Effector CD8-positive, alpha-beta T cell (primary cell): ENCODE results near the gene SPATC1L.
"Not testable (repeated sequence)": the region's sequence is repeated elsewhere in the genome, so short reads cannot be mapped to it uniquely, and the experiment has no call there.

Experiments used
- DNase-seq: peaks from one replicate; lab custom pipeline; 2025; lab: John Stamatoyannopoulos, UW

SPATC1L gene

DNA sequence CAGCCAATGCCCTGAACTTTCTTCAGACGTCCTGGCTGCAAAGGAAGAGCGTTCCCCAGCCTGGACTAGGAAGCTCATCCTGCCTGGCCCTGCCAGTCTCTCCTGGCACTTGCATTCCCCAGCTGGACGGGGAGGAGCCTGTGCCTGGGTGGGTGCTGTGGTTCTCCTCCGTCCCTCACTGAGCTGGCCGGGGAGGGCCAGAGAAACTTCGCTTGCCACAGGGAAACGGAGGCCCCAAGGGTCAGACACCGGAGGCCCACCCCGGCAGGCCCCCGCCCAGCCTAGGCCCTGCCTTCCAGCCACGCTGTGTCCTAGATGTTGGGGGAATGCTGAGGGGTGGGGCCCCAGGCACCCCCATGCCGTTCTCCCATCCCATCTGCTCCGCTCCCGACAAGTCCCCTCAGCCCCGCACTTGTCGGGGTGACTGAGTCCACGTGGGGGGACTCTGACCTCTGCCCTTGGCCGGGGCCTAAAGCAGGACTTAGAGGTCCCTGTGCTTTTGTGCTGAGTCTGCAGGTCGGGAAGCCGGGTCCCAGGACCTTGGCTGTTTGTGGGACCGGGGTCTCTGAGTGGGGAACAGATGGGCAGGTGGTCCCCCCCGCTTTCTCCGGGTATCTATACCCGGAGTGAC, 33.7 kb downstream of the SPATC1L start:
- no peak for DNase-seq

- no peak for DNase-seq
Observed at GRCh38 chr21:46150073-46150472, 34.2 kb downstream of the SPATC1L start.

- no peak for DNase-seq
Observed at GRCh38 chr21:46149205-46149901, 34.9 kb downstream of the SPATC1L start.

DNA sequence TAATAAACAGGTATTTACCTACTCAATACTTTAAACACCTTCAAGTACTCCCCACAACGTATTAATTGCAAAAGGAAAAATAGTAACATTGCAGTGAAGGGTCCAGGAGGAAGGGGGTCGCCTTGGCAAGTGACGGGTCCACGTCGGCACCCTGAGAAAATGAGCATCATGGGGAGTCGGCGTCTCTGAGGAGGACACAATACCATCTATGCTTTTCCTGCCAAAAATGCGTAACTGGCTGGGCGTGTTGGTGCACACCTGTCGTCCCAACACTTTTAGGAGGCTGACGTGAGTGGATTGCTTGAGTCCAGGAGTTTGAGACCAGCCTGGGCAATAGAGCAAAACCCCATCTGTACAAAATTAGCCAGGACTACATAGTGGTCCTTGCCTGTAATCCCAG, 36.2 kb downstream of the SPATC1L start:
- DNase-seq = no peak

DNA sequence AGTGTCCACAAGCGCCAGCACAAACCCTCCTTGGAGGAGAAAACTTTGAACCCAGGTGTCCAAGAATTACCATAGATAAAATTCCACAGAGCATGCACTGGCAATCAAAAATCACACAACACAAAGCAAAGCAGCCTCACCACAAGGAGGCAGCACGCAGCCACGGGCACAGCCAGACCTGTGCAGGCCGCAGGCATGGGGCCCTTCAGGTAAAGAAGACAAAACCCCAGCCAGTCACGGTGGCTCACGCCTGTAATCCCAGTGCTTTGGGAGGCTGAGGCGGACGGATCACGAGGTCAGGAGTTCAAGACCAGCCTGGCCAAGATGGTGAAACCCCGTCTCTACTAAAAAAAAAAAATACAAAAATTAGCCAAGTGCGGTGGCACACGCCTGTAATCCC, 36.8 kb downstream of the SPATC1L start:
- not testable (repeated sequence) for DNase-seq

DNA sequence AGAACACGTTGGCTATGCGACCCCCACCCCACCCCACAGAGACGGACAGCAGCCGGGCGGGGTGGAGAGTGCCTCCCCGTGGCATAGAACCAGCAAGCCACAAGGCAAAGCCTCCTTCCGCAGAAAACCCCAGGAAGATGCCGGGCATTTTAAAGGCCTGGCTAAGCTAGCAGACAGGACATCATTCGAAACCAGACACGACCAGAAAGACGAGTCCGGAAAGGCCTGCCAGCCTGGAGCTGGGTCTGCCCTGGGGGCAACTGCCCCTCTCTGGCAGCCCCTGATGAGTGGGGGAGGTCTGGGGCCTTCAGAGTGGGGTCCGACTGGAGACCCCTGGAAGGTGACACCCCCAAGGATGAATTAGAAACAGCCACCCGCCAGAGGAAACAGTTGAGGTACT, 37.4 kb downstream of the SPATC1L start:
- DNase-seq = no peak

GRCh38 chr21:46145840-46146691, 38.2 kb downstream of the SPATC1L start:
- no peak for DNase-seq

- no peak for DNase-seq
Observed at GRCh38 chr21:46145159-46145839, 39.0 kb downstream of the SPATC1L start.

DNA sequence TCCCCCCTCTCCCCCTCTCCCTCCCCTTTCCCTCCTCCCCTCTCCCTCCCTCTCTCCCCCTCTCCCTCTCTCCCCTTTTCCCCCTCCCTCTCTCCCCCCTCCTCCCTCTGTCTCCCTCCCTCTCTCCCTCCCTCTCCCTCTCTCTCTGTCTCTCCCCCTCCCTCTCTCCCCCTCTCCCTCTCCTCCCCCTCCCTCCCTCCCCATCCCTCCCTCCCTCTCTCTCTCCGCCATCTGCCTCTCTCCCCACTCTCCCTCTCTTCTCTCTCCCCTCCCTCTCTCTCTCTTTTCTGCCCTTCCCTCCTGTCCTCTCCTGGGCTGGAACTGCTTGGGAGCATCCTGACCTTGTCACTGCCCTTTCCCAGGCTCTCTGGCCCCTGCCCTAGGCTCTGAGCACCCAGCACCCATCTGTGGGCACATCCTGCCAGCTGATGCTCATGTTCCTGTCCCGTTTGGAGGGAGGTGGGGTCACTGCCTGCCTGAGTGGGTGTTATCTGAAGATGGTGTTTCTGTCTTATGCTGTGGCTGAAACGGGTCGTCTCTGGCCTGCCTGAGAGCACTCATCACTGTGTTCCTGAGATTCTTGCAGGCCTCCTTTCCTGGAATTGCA, 39.7 kb downstream of the SPATC1L start:
- DNase-seq = no peak

DNA sequence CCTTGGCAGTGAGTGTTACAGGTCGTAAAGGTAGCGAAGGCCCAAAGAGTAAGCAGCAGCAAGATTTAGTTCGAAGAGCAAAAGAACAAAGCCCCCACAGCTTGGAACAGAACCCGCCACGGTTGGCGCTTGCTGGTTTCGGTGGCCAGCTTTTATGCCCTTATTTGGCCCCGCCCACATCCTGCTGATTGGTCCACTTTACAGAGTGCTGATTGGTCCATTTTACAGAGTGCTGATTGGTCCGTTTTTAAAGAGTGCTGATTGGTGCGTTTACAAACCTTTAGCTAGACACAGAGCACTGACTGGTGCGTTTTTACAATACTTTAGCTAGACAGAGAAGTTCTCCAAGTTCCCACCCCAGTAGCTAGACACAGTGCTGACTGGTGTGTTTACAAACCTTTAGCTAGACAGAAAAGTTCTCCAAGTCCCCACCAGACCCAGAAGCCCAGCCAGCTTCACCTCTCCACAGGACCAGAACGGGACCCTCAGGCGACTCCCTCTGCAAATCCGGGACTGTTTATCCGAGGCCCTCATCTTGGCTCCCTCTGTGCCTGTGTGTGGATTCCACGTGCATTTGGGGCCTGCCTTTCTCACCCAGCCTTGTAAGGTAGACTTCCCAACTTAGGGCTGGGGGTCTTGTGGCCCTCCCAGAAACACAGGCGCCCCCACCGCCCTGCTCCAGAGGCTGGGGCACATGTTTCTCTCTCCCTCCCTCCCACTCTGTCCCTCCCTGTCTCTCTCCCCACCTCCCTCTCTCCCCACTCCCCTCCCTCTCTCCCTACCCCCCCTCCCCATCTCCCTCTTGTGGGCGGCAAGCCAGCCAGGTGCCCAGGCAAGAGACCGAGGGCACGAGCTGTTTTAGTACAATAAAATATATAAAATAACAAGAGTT, 41.4 kb downstream of the SPATC1L start:
- DNase-seq = no peak

DNA sequence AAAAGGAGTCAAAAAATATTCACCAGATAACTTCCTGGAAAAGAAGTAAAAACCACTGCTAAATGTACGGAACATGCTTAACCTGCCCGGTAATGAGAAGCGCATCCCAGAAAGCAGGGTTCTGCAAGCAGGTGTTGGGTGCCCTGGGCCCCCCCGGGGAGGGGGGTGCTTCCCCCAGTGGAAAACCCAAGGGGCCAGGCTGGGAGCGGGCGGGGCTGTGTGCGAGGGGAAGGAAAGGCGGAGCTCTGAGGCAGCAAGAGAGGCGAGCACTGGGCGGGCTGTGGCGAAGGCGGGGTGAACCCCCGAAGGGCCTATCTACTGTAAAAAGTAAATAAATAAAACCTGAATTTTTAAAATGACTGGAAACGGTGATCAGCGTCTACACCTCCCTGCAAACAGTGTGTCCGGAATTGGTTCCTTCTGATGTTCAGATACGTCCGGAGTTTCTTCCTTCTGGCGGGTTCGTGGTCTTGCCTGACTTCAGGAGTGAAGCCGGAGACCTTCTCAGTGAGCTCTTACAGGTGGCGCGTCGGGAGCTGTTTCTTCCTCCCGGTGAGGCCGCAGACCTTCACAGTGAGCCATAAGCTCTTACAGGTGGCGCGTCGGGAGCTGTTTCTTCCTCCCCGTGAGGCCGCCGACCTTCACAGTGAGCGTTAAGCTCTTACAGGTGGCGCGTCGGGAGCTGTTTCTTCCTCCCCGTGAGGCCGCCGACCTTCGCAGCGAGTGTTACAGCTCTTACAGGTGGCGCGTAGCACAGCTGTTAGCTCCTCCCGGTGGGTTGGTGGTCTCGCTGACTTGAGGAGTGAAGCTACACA, 42.3 kb downstream of the SPATC1L start:
- no peak for DNase-seq

DNA sequence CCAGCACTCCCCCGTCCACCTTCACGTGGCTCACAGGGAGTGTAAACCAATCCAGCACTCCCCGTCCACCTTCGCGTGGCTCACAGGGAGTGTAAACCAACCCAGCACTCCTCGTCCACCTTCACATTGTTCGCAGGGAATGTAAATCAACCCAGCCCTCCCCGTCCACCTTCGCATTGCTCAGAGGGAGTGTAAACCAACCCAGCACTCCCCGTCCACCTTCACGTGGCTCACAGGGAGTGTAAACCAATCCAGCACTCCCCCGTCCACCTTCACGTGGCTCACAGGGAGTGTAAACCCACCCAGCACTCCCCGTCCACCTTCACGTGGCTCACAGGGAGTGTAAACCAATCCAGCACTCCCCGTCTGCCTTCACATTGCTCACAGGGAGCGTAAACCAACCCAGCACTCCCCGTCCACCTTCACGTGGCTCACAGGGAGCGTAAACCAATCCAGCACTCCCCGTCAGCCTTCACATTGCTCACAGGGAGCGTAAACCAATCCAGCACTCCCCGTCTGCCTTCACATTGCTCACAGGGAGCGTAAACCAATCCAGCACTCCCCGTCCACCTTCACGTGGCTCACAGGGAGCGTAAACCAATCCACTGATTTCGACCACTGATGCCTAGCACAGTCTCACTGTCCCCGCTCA, 43.8 kb downstream of the SPATC1L start:
- not testable (repeated sequence) for DNase-seq

DNA sequence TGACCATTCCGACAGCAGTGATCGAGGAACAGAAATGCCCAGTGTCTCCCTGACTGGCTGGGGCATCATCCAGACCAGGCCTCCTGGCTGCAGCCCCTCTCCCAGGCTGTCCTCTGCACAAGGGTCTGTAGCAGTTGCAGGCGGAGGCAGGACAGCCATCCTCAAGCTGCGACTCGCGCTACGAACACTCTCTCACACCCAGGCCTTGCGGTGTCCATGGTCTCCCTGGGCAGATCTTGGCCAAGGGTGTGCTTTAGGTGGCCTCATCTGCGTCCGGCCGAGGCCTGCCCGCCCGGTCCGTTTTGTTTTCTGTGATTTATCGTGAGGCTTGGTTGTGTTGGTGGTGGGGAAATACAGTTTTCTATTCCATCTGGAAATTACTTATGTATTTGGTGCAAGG, 44.6 kb downstream of the SPATC1L start:
- DNase-seq = no peak

DNA sequence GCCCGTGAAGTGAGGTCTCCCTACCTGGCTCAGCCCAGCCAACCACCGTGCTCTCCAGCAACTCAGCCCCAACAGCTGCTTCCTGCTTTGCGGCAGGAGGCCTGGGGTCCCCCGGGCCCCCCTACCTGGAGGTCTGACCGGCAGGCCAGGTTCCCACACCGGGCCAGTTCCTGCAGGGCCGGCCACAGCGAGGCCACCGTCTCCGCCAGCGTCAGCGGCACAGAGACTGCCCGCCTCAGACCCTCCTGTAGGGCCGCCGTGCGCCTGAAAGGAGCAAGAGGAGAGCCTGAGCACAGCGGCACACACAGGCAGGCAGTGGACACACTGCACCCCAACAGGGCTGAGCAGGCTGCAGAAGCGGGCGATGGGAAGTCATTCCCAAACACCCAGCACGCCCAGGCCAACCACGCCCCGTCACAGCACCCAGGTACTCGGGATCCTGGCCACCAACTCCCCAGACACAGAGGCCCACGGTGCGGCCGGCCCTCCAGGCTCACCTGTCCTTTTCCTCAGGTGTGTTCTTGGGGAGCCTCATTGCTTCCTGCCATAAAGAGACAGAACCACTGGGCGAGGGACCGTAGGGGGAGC, 45.8 kb downstream of the SPATC1L start:
- DNase-seq = no peak

GRCh38 chr21:46137908-46138307, 46.4 kb downstream of the SPATC1L start:
- DNase-seq = no peak

GRCh38 chr21:46136739-46137349, 47.4 kb downstream of the SPATC1L start:
- no peak for DNase-seq

DNA sequence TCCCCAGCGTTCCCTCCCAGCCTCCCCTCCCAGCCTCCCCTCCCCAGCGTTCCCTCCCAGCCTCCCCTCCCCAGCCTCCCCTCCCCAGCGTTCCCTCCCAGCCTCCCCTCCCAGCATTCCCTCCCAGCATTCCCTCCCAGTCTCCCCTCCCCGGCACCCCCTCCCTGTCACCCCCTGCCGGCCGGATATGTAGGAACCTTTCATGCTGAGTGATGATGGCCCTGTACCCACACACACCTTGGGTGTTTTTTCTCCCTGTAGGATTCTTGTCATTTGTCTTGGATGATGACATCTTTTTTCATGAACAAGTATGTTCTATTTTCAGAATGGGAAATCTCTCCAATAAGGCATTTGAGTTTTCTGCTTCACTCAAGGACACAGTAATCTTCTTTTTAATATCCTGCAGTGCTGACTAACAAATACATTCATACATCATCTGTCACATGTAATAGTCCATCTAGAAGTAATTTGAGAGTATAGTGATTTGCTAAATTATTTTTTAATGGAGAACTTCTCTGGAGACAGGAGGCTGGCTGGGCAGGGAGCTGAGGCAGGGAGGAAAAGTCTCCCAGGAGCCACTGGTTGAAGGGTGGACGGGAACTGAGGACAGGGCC, 48.4 kb downstream of the SPATC1L start:
- DNase-seq = no peak
